Left forelimb (tissue), 1 donor: ENCODE results near the gene ADAMTSL1.
"Not testable (repeated sequence)": the region's sequence is repeated elsewhere in the genome, so short reads cannot be mapped to it uniquely, and the experiment has no call there.

Source experiments
- DNase-seq: peaks from one replicate; pipeline ENCODE4 v3.0.0-alpha.2; 2018; ENCODE audit warnings: low spot score

Gene ADAMTSL1

DNA sequence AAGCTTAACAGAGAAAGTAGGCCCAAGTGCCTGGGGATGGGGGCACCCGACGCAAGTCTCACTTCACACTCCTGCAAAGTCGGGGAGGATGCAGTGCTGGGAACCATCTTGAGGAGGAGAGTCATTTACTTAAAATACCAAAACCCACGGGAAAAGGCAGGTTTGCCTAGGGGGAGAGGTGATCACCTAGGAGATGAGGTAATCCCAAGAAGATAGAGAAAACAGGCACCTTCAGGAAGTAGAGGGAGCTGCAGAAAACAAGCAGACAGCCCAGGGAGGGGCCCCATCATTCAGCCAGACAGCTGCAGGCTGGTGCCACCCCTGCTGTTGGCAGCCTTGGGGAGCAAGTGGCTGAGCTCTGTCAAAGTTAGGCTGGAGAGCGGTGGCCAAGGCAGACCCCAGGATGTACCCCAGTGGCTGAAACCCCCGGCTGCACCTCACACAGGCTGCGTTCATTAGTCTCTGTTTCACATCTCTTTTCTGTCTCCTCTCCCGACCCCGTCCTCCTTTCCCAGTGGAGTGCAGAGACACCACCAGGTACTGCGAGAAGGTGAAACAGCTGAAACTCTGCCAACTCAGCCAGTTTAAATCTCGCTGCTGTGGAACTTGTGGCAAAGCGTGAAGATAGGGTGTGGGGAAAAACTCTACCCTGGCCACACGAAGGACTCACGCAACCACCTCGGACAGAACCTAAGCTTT lies 434.1 kb downstream of the ADAMTSL1 start:
- DNase-seq = no peak

DNA sequence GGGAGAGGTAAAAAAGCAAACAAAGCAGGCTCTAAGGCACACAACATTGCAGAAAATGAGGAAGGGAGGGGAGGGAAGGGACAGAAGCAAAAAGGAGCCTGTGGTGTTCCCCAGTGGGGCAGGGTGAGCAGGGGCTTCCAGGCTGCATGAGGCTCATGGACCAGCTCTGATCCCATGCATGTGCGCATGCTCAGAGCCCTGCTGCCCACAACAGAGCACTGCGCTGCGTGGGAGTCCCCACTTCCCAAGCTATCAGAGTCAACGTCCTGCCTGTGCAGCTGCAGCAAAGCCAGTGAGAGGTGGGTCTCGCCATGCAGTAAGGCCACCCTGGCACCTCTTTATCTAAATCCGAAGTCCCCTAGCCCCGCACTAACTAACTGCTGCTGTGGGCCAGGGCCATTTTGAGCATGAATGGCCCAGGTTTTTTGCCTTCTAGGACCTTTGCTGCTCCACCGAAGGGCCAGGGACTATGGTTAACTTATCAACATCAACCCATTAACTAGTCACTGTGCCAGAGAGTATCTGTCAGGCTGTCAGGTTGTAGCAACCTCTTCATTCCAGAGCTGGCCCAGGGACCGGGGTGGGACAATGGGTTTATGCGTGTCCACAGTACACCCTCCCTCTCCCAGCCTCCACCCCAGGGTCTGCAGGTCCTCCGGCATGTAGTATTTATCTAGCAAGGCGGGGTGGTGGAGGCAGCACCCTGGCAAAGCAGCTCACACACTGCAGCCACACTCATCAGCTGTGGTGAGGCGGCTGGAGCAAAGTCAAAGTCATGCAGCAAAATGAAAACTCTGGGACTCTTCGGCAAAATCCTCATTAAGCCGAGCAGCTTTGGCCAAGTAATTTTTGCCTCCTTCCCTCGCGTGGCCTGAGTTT lies 435.4 kb downstream of the ADAMTSL1 start:
- no peak for DNase-seq

DNA sequence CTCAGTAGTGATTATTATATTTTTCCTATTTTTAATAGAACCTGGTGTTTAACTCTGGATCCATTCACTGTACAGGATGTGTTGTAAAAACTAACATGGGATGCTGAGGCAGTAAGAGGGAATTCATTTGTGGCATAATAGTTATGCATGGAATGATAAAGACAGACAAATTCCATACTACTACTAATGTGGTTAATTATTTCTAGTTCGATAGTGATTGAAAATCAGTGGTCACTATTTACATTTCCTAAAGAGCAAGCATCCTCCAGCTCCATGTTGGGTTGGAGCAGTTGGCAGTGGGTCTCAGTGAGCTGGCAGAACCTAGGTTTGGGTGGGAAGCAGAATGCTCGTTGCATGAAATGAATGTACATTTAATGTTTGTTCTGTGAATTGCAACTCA lies 436.5 kb downstream of the ADAMTSL1 start:
- DNase-seq = no peak

DNA sequence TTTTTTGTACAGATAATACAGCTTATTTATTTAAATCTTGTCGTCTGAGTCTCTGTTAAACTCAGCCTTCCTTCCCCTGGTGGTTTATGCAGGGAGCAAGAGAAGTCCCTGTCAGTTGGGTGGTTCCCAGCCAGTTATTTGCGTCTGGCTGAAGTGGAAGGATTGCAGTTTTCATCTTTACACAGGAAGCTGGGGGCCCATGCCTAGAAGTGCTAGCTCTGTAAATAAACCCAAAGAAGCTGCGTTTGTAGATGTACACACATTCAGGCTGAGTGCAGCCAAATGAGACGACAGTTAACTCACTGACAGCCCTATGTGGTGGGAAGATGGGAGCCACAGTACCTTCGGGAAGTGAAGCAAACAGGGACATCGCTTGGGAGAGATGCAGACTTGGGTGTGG lies 437.0 kb downstream of the ADAMTSL1 start:
- no peak for DNase-seq

DNA sequence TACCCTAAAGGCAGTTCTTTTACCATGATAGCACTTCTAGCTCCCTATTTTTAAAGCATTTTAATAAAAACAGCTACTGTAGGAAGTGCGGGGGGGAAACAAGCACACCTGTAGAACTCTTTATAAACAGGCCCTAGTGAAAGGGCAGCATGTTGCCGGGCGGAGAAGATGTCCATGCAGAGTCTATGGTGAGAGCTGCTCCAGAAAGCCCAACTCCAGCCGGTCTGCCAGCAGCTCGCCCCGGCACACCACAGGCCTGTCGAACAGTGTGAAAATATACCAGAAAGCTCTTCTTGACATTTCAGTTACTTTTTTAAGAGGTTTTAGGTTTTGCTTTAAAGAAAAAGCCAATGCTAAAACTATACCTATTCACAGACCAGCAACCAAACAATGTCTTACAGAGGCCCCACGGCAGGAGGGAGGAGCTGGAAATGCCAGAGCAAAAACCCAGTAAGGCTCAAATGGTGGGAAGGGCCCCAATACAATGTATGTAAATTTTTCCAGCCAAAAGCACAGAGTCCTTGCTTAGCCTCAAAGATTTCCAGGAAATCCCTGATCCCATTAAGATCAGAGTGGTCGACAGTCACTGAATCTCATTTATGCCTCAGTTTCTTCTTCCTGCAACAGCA lies 437.9 kb downstream of the ADAMTSL1 start:
- DNase-seq = no peak

DNA sequence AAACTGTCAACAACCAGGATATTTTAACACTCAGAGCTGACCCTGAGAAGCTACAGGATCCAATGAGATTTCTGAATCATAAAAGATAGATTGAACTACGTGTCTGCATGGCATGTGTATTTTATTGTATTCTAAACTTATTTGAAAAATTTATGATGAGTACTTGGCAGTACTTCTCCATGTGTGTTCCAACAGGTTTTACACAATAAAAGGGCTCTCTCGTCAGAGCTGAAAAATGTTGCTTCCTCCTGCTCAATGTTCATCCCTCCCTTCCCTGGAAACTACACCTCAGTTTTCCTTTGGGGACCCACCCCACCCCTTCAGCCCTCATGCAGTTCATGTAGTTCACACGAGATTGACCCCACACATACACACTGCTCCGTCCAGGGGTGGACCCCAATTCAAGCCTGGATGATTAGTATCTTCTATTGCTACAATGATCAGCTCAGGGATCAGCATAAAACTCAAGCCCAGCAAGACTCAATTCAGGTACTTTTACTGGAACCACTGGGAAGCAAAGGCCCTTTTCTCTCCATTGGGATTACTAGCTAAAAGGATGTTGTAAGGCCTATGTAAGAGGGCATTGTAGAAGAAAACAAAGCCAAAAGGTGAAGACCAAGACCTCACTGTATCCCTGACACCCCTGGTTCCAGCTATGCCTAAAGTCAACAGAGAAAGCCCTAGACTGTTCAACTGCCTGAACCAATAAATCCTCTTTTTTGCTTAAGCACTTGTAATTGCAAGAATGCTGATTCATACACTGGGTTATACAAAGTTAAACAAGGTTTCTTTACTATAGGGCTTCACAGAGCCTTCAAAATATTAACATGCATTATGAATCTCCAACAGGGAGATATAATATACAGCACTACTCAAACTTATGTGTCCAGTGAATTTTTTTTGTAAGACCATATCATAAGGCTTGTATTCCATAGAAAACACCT lies 446.5 kb downstream of the ADAMTSL1 start:
- no peak for DNase-seq

DNA sequence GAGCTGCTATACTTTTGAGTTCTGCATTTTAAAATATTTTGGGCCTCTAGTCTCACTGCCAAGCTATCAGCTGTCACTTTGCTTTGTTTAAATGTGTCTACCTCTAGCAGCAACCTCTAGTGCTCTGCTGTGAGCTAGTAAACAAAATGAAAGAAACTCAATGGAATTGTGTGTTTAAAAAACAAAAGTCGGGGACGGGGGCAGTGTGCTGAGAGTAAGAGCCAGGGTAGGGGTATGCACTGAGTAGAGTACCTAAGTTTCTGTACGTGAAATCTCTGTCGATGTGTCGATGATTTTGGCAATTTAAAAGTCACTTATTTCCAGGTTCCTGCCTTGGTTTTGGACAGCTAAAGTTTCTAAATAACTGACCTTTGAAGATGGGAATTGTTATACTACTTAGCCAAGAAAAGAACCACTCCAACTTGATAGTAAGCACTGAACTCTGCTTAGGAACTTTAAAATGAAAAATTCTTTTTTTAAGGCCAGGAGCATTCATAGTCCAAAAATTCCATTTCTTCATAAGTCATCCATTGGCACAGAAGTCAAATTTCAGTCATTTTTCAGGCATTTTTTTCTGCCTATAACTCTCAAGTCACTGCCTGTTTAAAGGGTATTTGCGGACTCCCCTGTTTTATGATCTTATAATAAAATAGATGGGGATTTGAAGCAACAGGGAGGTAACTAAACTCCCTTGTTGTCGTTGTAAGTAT lies 447.6 kb downstream of the ADAMTSL1 start:
- no peak for DNase-seq

DNA sequence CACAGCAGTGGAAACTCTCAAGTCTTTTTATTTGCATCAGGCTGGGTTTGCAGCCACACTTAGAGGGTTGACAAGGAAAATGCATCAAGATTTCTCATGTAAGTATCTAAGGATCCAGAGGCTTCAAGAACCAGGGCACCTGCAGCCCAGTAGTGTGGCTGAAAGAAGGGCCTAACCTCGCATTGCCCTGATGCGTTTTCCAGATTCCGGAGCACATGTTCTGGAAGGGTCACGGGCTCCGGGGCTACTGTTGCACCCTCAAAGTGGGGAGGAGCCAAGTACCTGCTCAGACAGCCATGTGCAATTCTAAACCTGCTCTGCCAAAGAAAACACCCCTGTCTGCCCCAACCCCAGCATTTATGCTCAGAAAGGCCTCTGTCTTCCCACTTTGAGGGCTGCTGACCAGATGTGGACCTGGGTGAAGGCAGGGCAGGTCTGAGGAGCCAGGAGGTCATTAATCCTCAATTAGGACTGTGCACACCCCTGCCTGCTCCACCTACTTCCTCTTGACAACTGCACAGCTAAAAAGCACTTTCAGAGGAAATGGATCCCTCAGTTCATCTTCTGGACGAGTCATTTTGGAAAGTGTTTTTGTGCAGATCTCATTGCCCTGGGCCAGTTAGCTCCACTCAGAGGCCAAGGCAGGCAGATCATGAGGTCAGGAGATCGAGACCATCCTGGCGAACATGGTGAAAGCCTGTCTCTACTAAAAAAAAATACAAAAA lies 448.4 kb downstream of the ADAMTSL1 start:
- no peak for DNase-seq

DNA sequence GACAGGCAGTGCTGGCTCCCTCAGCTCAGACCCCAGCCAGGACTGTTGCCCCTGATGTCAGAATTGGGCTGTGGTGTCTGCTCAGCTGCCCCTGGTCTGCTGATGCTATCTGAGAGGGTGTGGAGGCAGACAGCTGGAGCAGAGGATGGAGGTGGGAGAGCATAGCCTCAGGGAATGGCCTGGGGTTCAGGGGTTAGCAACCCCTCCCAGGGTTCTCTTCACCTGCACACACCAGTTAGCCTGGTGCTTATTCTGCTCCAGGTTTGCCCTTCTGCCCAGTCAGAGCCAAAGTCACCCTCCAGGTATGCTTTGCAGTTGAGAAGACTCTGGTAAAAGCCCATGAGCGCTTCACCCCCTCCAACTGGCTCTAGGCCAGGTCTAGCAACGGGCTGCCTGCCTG lies 449.2 kb downstream of the ADAMTSL1 start:
- no peak for DNase-seq

DNA sequence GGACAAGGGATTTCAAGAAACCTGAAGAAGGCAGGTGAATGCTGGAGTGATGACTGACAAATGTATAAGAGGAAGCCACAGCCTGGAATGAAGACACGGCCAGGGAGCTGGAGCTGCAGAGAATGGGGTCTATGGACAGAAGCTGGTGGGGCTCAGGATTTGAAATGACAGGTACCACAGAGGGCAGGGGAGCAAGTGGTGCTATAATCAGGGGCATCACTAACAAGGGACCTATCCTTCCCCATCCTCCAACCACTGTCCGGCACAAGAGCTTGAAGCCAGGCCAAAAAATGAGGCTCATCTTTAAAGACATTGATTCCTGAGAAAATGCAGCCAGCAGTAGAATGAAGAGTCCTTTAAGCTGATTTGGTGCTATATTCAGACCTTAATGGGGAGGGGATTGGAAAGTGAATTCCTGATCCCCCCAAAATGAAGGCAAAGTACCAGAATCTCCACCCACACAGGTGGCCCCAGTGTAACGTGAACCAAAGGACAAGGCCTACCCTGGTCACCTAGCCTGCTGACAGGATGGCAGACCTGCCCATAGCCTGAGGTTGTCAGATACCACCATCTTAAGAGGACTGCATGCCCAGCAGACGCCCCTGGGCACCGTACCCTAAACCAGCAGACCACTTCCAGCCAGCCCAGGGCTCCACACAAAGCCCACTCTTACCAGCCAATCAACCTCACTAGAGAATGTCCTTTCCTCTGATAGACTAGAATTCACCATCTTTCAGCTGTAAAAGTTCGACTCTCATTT lies 449.9 kb downstream of the ADAMTSL1 start:
- no peak for DNase-seq

DNA sequence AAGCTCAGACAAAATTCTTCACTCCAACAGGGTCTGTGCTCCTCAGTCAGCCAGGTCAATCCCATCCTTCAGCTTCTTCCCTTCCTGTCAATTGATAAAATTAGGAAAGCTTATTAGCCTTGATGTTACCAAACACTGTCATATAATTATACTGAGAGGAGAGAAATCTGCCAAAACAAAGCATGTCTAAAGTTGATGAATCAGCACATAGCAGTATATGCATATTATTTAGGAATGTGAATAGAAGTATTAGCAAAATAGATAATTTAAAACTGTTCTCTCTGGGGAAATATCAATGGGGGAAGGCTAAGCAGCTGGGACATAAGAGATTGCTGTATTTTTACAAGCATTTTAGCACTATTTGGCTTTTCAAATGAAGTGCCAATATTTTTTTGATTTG lies 451.9 kb downstream of the ADAMTSL1 start:
- no peak for DNase-seq

DNA sequence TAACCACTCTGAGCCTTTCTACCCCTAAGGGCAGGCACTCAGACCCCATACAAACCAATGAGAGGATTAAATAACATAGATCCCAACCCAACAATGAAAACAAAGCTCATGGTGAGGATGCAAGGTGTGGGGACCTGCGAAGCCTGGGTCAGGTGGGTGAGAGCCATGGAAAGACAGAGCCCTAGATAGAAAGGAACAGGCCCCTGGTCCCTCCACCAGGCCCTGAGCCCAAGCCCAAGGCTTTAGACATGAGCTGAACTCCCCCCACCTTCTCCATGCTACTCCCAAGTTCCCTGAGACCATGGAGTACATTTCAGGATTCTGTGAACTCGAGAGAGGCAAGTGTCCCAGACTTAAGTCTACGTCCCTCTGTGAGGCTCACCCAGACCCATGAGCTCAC lies 452.6 kb downstream of the ADAMTSL1 start:
- no peak for DNase-seq

DNA sequence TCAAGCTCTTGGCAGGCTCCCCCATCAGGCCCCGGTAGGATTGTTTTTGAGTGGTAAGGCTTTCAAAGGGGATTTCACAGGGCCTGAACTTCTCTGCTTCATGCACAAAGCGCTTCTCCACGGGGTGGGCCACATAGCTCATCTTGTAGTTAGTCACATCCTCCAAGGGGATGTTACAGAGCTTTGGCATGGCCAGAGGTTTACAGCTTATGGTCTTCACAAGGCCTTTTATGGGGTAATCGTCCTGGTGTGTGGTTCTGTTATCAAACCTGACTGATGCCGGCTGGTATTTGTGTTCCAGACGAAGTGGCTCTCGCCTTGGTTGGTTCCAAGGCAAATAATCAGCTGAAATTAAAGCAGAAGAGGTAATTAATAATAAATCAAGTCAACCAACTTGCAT lies 454.8 kb downstream of the ADAMTSL1 start:
- DNase-seq = no peak

DNA sequence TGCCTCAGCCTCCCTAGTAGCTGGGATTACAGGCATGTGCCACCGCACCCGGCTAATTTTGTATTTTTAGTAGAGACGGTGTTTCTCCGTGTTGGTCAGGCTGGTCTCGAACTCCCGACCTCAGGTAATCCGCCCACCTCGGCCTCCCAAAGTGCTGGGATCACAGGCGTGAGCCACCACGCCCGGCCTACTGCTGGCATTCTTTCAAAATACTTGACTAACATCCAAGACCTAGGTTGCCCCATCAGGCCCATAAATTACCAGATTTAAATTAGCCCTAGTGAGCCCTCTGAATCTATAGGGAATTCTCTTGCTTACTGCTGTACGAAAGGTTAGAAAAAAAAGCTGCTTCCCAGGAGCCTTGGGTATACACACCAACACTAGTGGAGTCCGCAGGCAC lies 456.7 kb downstream of the ADAMTSL1 start:
- not testable (repeated sequence) for DNase-seq

DNA sequence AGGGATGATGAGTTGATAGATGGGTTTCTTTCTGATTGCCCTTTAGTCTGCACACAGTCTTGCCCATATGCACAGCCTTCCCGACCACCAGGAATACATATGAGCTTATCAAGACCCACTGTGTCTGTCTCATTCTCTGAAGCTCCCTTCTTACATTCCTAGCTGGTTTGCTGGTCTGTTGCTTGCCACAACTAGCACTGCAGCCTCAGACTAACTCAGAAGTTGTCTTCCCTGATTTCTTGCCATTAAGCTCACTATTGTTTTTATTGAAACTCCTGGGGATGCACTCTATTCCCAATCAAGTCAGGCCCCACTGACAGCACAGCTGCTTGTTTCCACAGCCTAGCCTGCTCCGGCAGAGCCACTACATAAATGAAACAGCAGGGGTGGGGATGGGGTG lies 461.6 kb downstream of the ADAMTSL1 start:
- DNase-seq = no peak

DNA sequence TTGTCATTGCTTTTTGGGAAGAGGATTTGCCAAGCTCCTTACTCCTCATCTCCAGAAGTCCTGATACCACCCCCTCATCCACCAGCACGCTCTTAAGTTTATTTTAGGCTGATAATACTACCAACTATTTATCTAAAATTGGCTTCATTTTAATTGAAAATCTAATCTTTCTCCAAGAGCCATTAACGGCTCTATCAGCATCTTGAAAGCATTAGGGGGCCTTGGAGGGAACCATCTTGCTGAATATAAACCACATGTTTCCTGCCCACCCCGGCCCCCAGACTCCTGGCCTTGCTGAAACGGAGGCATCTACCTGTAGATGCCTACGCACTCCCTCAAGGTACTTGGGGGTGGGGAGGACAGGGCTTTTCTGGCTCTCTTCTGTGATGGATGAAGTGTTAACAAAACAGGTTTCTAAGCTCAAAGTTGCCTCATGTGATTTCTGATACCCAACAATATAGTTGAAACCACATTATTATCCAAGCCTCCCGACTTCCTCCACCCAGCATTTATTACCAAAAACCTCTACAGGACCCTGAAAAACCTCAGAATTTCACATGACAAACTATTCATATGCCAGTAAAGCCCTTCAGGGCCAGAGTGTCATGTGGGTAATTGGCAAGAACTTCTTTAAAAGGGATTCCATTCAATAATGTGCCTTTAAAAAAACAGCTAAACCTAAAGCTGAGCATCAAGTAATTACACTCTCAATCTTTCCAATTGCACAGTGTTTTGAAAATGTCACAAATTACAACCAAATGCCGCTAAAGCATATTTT lies 462.3 kb downstream of the ADAMTSL1 start:
- no peak for DNase-seq

DNA sequence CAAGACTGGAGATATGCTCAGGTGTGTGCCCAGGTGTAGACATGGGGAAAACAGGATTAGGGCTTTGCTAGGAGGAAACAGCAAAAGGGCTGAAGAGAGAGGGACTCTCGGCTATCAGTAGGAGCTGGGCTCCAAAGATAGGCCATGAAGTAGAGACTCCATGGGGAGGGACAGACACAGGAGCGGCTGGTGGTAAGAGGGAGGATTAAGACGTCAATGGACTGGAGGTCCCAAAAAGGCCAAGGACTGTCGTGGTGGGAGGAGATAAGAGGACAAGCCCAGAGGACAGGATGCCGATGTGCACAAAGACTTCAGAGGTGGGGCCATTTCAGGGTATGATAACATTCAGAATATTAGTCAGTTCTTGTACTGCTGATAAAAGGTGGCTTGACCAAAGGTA lies 466.0 kb downstream of the ADAMTSL1 start:
- no peak for DNase-seq

DNA sequence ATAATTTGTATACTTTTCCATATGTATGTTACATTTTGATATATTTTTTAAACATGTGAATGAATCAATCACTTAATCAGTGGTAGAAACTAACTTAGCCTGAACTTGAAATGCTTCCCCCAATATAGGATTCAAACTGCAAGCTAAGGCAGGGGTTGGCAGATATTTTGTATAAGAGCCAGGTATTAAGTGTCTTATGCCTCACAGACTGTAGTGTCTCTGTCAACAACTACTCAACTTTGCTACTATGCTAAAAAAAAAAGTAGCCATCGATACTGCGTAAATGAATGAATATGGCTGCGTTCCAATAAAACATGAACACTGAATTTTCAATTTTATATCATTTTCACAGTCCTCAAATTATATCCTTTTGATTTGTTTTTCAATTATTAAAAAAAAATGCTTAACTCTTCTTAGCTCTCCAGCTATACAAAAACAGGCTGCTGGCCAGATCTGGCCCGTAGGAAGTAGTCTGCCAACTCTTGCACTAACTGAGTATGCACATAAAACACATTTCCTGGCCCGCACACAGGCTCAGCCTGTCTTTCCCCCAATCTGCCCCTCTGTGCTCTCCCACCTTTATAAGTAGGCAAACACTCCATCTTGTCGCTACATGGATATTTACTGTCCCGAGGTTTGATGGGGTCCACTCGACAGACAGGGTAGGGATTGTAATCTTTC lies 467.2 kb downstream of the ADAMTSL1 start:
- no peak for DNase-seq
